Stimulated activated CD8-positive, alpha-beta memory T cell treated with anti-CD3 and anti-CD28 coated beads, Interleukin-12 subunit alpha, Interleukin-12 subunit beta, amount 100 ng/mL, for 4 hours (primary cell): ENCODE measurements around the gene GOLGA8G.
"Not testable (repeated sequence)": the region's sequence is repeated elsewhere in the genome, so short reads cannot be mapped to it uniquely, and the experiment has no call there.

Experiments
- DNase-seq: peaks from one replicate; pipeline ENCODE4 v3.0.0-alpha.2; 2020; ENCODE audit warnings: low read depth

The GOLGA8G gene

DNA sequence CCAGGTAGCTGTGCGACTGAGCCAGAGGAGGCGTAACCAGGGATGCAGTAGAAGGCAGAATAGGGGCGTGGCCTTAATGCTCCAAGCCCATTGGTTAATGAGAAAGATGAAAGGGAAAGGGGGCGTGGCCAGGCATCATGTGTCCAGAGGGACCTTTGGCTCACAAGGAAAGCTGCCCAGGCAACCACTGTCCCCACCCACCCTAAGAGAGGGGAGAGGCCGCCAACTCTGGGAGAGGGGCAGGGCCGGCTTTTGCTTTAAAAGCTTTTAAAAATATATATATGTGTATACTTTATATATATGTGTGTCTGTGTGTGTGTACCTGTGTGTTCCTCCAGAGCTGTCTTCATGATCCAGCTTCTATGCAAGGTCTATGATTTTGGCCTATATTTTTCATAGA, at the start of gene GOLGA8G:
GOLGA8G (minus strand) TSS at position 18 of the 400 bp plus-strand sequence. CDS start 62 bp downstream, outside the sequence.
- not testable (repeated sequence) for DNase-seq

GRCh38 chr15:28573351-28573750, 40.6 kb upstream of the GOLGA8G start:
- DNase-seq, result not testable (repeated sequence)

- not testable (repeated sequence) for DNase-seq
These were observed 20.5 kb upstream of the GOLGA8G start, which contains the start of gene GOLGA6L25 for GRCh38 chr15:28553268-28553667. Gene GOLGA6L25, plus strand, starts transcription at chr15:28553568. Its CDS starts 61 bp downstream, at chr15:28553629.

DNA sequence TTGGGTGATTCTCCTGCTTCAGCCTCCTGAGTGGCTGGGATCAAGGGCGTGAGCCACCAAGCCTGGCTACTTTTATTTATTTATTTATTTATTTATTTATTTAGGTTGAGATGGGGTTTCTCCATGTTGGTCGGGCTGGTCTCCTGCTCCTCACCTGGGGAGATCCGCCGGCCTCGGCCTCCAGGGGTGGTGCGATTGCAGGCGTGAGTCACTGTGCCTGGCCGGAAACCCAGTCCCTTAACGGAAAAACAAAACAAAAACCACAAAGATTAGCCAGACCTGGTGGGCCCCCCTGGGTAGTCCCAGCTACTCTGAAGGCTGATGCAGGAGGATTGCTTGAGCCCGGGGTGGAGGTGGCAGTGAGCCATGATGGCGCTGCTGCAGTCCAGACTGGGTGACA, 17.6 kb downstream of the GOLGA8G start:
- DNase-seq, result not testable (repeated sequence)

- DNase-seq, result not testable (repeated sequence)
These were observed 18.6 kb downstream of the GOLGA8G start for GRCh38 chr15:28514128-28514527.

DNA sequence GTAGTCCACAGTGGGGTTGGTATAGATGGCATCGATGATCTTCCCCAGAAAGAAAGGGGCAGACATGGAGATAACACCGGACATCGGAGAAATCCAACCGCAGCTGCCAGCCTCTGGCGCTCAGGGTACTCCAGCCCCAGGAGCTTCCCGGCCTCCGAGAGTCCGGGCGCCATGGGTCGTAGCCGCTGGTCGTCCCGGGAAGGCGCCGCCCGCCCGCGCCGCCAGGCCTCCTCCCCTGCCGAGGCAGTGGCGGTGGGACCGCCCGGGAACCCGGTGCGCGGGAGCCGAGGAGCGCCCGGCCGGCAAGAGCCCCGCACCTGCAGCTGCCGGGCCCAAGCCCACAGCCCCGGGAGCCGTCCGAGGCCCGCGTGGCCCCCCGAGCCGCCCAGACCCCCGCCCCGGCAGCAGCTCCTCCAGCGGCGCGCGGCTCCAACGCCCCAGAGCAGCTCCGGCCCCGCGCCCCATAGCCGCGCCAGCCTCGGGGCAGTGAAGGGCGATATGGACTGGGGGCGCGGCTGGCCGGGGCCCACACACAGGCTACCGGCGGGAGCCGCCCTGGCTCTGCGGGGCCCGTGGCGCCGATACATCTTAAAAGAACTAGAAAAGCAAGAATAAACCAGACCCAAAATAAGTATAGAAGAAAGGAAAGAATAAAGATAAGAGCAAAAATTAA, 24.4 kb downstream of the GOLGA8G start:
- DNase-seq, result not testable (repeated sequence)

GRCh38 chr15:28481340-28481739, 51.4 kb downstream of the GOLGA8G start:
- DNase-seq, result not testable (repeated sequence)
